Measurements from ENCODE around the gene ERG. TPM values are rescaled to one million over a fixed set of nuclear protein-coding genes. Genes with fewer than 3 reads are reported as not detected.

Gene ERG
- total and polyA plus RNA-seq, 2 of the 13 experiments (the other 11 are each of a cell fraction or from before 2014, with no cell fraction given), result not detected

DNA sequence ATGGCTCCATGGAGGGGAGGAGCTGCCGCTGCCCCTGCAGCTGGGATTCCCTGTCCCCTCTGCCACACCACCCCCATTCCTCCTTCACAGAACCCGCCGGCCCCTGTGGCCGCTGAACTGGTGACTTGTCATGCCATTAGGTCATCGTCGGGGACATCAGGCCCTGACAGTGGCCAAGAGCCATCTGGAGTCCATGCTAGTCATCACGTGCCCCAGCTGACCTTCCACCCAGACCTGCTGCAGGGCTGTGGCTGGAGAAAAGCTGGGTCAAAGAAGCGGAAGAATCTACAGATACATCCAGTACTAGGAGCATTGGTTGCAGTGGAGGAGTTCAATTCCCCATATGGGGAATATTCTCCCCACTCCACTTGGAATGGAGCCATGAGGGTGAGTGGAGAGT lies 163.4 kb downstream of the ERG start:
- no peak overlapping the region for H3K4me3 ChIP-seq (replicated peaks in 1 of 3; ENCODE audit: insufficient read depth in 1 of 3, low read depth in 2 of 3, low read length in 3 of 3)
- no peak overlapping the region for H3K27ac ChIP-seq (ENCODE audit: extremely low read length, insufficient read depth, low read length)
- POLR2A ChIA-PET, result no interaction called here
- no TSS peak for BruUV-seq (replicated peaks)
- TF ChIP-seq NAIF1 (CRISPR knock-in tag; IDR thresholded peaks at IDR 0.05; ENCODE audit: borderline replicate concordance) (no peak), ZC3H13 (CRISPR knock-in tag; IDR thresholded peaks at IDR 0.05) (no peak), RARA (CRISPR knock-in tag; IDR thresholded peaks at IDR 0.05) (no peak), HDAC2 (CRISPR knock-in tag; IDR thresholded peaks at IDR 0.05) (no peak), GABPB1 (CRISPR knock-in tag; IDR thresholded peaks at IDR 0.05) (no peak)
- H3K9ac ChIP-seq (ENCODE audit: insufficient read depth, low read depth, low read length), result no peak overlapping the region
- FAIRE-seq (no peak), ATAC-seq (no peak), DNase-seq (ENCODE audit: low spot score) (no peak)
- no peaks in the 10 kb centered on the region for H4K20me1 ChIP-seq (ENCODE audit: insufficient read depth, low read length)
- CTCF ChIA-PET (ENCODE audit: low intra/inter-chr PET ratio, low total read pairs), result no interaction called here
- 35% methylated on average over 2 of the region's 8 CpGs for WGBS (ENCODE audit: low lambda C conversion rate)
- intact Hi-C loops (cut with micrococcal nuclease; ENCODE audit: unreplicated experiment) (no loop called here), in situ Hi-C loops (cut with HindIII; ENCODE audit: extremely low pct_ligation_motif_present, low pct_unique_long_range_greater_than_20kb) (no loop called here)
- no peaks in the 10 kb centered on the region for H3K36me3 ChIP-seq (replicated peaks in 1 of 2; ENCODE audit: control insufficient read depth in 1 of 2, insufficient read depth in 2 of 2, low read length in 2 of 2)
- H3K4me2 ChIP-seq (ENCODE audit: low read depth, low read length), result no peak overlapping the region
- no peaks in the 10 kb centered on the region for H3K79me2 ChIP-seq (ENCODE audit: insufficient read depth, low read length)
- H3K27me3 ChIP-seq (ENCODE audit: control insufficient read depth in 1 of 2, insufficient read depth in 2 of 2, low read length in 2 of 2), result no peaks in the 10 kb centered on the region
- H2AFZ ChIP-seq (ENCODE audit: low read length), result no peak overlapping the region
- no peaks in the 10 kb centered on the region for H3K4me1 ChIP-seq (ENCODE audit: insufficient read depth, low read length)
- H3K9me3 ChIP-seq (ENCODE audit: low read length), result no peaks in the 10 kb centered on the region

DNA sequence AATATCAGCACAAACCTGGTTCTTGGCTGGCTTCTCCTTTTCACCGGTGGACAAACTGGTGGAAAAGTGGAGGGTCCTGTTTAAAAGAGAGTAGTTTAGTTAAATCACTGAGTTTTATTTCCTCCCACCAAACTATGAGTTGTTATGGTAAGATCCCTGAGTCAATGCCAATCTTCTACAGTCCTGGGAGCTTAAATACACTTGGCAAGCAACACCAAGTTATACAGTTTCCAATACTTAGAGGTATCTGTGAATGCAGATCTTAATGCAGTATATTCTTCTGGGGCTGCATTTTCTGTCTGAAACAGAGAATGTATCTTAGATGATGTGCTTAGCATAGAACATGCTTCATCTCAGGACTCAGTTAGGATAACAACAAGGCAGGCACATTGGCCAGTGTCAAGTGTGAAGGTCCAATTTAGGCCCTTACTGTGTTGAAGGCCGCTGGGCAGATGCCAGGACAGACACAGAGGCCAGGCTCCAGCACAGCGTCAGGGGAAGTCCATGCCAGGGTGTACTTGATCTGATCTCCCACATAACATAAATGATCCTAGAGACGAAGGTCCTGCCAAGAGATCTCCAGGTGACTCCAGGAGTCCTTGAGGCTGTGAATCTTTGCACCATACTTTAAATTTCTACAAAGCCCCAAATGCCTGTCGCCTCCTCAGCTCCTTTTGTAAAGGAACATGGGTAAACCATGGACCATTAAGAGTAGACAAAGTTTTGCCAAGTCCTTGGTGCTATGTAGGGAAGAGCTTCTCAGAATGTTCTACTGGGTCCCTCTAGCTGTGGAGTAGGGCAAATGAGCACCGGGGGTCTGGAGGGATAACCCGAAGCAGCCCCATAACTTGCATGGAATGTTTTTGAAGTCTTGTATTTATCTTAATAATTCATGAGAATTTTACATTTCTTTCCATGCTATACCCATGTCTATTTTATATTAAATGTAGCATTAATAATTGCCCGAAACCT lies 164.7 kb downstream of the ERG start:
- Histone ChIP-seq H3K36me3 (replicated peaks in 1 of 2; ENCODE audit: control insufficient read depth in 1 of 2, insufficient read depth in 2 of 2, low read length in 2 of 2) (no peaks in the 10 kb centered on the region), H3K79me2 (ENCODE audit: insufficient read depth, low read length) (no peaks in the 10 kb centered on the region), H3K27ac (ENCODE audit: extremely low read length, insufficient read depth, low read length) (no peak overlapping the region), H3K4me3 (replicated peaks in 1 of 3; ENCODE audit: insufficient read depth in 1 of 3, low read depth in 2 of 3, low read length in 3 of 3) (no peak overlapping the region), H3K9ac (ENCODE audit: insufficient read depth, low read depth, low read length) (no peak overlapping the region), H3K4me1 (ENCODE audit: insufficient read depth, low read length) (no peaks in the 10 kb centered on the region), H4K20me1 (ENCODE audit: insufficient read depth, low read length) (no peaks in the 10 kb centered on the region), H3K9me3 (ENCODE audit: low read length) (no peaks in the 10 kb centered on the region), H2AFZ (ENCODE audit: low read length) (no peak overlapping the region), H3K27me3 (ENCODE audit: control insufficient read depth in 1 of 2, insufficient read depth in 2 of 2, low read length in 2 of 2) (no peaks in the 10 kb centered on the region; a peak in 1 of 5 replicates), H3K4me2 (ENCODE audit: low read depth, low read length) (no peak overlapping the region)
- 26% methylated on average over 8 of the region's 8 CpGs for WGBS (ENCODE audit: low lambda C conversion rate)
- CTCF ChIA-PET (ENCODE audit: low intra/inter-chr PET ratio, low total read pairs), result interaction anchor here (1.1 kb wide), 1 partner anchor 115 kb away, joined by 3 read pairs; no protein-coding TSS in a partner anchor
- ATAC-seq (peak; percentile 38; the same call in 1 of the 3 replicates), DNase-seq (ENCODE audit: low spot score) (no peak), FAIRE-seq (no peak)
- in situ Hi-C loops (cut with HindIII; ENCODE audit: extremely low pct_ligation_motif_present, low pct_unique_long_range_greater_than_20kb), result no loop called here
- intact Hi-C loops (cut with micrococcal nuclease; ENCODE audit: unreplicated experiment), result no loop called here
- BruUV-seq (replicated peaks), result no TSS peak
- TF ChIP-seq, protein P1, sequence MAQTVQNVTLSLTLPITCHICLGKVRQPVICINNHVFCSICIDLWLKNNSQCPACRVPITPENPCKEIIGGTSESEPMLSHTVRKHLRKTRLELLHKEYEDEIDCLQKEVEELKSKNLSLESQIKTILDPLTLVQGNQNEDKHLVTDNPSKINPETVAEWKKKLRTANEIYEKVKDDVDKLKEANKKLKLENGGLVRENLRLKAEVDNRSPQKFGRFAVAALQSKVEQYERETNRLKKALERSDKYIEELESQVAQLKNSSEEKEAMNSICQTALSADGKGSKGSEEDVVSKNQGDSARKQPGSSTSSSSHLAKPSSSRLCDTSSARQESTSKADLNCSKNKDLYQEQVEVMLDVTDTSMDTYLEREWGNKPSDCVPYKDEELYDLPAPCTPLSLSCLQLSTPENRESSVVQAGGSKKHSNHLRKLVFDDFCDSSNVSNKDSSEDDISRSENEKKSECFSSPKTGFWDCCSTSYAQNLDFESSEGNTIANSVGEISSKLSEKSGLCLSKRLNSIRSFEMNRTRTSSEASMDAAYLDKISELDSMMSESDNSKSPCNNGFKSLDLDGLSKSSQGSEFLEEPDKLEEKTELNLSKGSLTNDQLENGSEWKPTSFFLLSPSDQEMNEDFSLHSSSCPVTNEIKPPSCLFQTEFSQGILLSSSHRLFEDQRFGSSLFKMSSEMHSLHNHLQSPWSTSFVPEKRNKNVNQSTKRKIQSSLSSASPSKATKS (CRISPR knock-in tag; IDR thresholded peaks at IDR 0.05), result no peak
- TF ChIP-seq ZSCAN22 (CRISPR knock-in tag; IDR thresholded peaks at IDR 0.05), result no peak
- TF ChIP-seq FOXA3 (CRISPR knock-in tag; IDR thresholded peaks at IDR 0.05), result no peak
- TF ChIP-seq STAG1 (CRISPR knock-in tag; IDR thresholded peaks at IDR 0.05), result 0 out of 2 replicates have a peak, but pooled peaks have one; percentile 14
- POLR2A ChIA-PET, result no interaction called here

Measured in HepG2 (cell line).